Measurements from ENCODE around the gene SRF.

The SRF gene

DNA sequence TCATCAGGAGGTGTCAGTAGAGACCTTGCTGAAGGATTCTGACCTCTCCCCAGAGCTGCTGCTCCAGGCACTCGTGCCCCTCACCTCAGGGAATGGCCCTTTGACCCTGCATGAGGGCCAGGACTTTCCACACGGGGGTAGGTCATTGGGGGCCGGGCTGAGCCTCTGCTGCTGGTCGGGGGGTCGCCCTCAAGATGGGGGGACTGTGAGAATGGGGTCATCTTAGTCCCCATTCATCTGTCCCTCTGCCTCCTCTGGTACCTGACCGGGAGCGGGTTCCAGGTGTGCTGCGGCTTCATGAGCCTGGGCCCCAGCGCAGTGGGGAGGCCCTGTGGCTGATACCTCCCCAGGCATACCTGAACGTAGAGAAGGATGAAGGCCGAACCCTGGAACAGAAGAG, 42.4 kb downstream of the SRF start:
- TF ChIP-seq, protein P1, sequence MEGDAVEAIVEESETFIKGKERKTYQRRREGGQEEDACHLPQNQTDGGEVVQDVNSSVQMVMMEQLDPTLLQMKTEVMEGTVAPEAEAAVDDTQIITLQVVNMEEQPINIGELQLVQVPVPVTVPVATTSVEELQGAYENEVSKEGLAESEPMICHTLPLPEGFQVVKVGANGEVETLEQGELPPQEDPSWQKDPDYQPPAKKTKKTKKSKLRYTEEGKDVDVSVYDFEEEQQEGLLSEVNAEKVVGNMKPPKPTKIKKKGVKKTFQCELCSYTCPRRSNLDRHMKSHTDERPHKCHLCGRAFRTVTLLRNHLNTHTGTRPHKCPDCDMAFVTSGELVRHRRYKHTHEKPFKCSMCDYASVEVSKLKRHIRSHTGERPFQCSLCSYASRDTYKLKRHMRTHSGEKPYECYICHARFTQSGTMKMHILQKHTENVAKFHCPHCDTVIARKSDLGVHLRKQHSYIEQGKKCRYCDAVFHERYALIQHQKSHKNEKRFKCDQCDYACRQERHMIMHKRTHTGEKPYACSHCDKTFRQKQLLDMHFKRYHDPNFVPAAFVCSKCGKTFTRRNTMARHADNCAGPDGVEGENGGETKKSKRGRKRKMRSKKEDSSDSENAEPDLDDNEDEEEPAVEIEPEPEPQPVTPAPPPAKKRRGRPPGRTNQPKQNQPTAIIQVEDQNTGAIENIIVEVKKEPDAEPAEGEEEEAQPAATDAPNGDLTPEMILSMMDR (IDR thresholded peaks at IDR 0.05): no peak

DNA sequence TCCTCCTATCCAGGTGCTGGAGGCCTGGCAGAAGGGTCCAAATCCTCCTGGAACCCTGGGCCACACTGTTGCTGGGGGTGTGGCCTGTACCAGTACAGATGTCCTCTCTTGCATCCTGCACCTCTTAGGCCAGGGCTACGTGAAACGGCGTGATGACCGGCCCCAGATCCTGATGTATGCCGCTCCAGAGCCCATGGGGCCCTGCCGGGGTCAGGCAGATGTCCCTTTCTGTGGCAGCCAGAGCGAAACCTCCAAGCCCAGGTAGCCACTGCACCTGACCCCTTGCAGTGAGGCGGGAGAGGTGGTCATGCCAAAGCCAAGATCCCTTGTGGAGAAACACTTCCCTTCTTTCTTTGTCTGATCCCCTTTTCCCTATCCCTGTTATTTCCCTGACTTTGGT, 44.0 kb downstream of the SRF start:
- TF ChIP-seq, protein P1 (IDR thresholded peaks at IDR 0.05): no peak

DNA sequence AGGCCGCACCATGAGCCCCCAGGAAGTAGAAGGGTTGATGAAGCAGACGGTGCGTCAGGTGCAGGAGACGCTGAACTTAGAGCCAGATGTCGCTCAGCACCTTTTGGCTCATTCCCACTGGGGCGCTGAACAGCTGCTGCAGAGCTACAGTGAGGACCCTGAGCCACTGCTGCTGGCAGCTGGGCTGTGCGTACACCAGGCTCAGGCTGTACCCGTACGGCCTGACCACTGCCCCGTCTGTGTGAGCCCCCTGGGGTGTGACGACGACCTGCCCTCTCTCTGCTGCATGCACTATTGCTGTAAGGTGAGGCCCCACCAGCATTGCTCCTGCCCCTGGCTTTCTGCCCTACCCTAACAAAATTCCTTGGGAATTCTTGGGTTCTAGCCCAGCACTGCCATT, 45.1 kb downstream of the SRF start:
- TF ChIP-seq, protein P1 (IDR thresholded peaks at IDR 0.05): no peak

DNA sequence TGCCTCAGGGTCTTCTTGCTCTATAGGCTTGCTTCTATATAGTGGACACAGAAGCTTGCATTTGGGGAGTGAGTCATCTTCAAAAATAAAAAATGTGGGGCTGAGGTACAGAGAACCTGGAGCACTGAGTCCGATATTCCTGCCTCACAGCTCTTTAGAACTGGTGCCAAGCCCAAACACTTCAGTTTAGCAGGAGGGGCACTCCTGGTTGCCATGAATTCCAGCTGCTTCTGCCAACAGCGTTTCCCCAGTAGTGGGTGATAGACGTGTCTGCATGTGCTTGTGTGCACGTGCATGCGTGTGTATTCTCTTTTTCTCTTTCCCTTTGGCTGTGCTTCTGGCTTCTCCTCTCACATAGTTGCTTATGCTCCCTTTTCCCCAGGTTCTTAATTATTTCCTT, 46.3 kb downstream of the SRF start:
- TF ChIP-seq, protein P1 (IDR thresholded peaks at IDR 0.05): no peak

DNA sequence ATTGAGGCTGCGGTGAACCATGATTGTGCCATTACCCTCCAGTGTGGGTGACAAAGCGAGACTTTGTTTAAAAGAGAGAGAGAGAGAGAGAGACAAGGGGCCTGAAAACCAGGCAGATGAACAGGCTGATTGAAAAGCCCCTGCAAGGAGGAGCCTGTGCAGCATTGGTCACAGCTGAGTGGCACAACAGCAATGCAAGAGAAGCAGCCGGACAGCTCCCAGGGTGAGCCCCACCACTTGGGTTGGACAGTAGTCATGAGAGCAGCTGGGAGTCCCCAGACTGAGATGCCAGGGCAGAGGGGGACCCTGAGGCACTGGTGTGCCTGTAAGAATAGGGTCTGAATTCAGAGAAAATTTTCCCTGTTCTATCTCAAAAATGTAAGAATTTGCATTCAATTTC, 48.0 kb downstream of the SRF start:
- TF ChIP-seq, protein P1 (IDR thresholded peaks at IDR 0.05): no peak

DNA sequence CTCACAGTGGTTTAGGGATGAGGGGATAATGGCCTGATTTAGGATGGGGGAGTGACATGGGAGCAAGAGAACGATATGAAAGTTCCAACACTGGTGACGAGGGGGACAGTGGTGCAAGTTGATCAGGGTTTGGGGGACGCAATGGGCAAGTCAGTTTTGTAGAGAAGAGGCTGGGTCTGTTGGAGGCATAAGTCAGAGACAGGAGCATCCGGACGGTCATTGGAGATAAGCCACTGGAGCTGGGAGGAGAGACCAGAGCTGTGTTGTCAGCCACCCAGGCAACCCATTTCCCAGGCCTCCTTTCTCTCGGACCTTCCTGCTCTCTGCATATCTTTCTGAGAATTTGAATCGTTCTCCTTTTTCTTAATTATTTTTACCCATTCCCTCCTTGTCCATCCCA, 48.7 kb downstream of the SRF start:
- TF ChIP-seq, protein P1 (IDR thresholded peaks at IDR 0.05): no peak

DNA sequence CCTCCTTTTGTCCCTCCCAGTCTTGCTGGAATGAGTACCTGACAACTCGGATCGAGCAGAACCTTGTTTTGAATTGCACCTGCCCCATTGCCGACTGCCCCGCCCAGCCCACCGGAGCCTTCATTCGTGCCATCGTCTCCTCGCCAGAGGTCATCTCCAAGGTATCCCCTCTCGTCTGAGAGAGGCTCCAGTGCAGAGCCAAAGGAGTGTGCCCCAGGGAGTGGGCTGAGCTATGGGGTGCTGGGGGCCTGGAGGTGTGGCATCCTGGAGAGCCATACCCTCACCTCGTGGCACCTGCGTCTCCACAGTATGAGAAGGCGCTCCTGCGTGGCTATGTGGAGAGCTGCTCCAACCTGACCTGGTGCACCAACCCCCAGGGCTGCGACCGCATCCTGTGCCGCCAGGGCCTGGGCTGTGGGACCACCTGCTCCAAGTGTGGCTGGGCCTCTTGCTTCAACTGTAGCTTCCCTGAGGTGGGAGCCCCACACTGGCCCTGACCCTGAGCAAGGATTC, 49.4 kb downstream of the SRF start:
- TF ChIP-seq, protein P1 (IDR thresholded peaks at IDR 0.05): no peak

Data from LNCAP (cell line).